Skin of body (tissue), 2 donors: ENCODE data around the gene MED13L. TPM values are rescaled to one million over a fixed set of nuclear protein-coding genes. Genes with fewer than 3 reads are reported as not detected.

Experiments used
- DNase-seq: peaks from one replicate; lab custom pipeline; 2025; lab: John Stamatoyannopoulos, UW
- total RNA-seq: library from RNA; depleted of rRNA; stranded (reverse); fragments of >200 nt; gene quantifications from one replicate; pipeline ENCODE4 v1.2.3, GENCODE V29; 2014

Gene MED13L
- total RNA-seq, 1 donor from 2014 or later: 171 TPM

GRCh38 chr12:116155383-116155782, 122.1 kb downstream of the MED13L start:
- DNase-seq: no peak

- DNase-seq: no peak
Observed at GRCh38 chr12:116153983-116154382, 123.5 kb downstream of the MED13L start.

- DNase-seq: no peak
Observed at GRCh38 chr12:116153113-116153512, 124.4 kb downstream of the MED13L start.

GRCh38 chr12:116152268-116152667, 125.2 kb downstream of the MED13L start:
- DNase-seq: no peak

- no peak for DNase-seq
Observed at GRCh38 chr12:116150452-116150851, 127.0 kb downstream of the MED13L start.

GRCh38 chr12:116150001-116150400, 127.5 kb downstream of the MED13L start:
- no peak for DNase-seq

- DNase-seq: no peak
Observed at GRCh38 chr12:116148844-116149243, 128.6 kb downstream of the MED13L start.

- no peak for DNase-seq
Observed at GRCh38 chr12:116146386-116146785, 131.1 kb downstream of the MED13L start.

- no peak for DNase-seq
Observed at GRCh38 chr12:116145451-116145850, 132.0 kb downstream of the MED13L start.

GRCh38 chr12:116144384-116144783, 133.1 kb downstream of the MED13L start:
- no peak for DNase-seq

- no peak for DNase-seq
Observed at GRCh38 chr12:116143909-116144308, 133.6 kb downstream of the MED13L start.

GRCh38 chr12:116142936-116143898, 134.3 kb downstream of the MED13L start:
- DNase-seq: peak; percentile 33

- no peak for DNase-seq
Observed at GRCh38 chr12:116141833-116142162, 135.7 kb downstream of the MED13L start.

GRCh38 chr12:116141110-116141832, 136.2 kb downstream of the MED13L start:
- peak; percentile 16 for DNase-seq

GRCh38 chr12:116140529-116140928, 137.0 kb downstream of the MED13L start:
- no peak for DNase-seq

GRCh38 chr12:116138781-116139180, 138.7 kb downstream of the MED13L start:
- no peak for DNase-seq

- DNase-seq: peak; percentile 63
Observed at GRCh38 chr12:116138364-116138763, 139.1 kb downstream of the MED13L start.

GRCh38 chr12:116137318-116137717, 140.2 kb downstream of the MED13L start:
- no peak for DNase-seq

- no peak for DNase-seq
Observed at GRCh38 chr12:116136340-116136739, 141.2 kb downstream of the MED13L start.

GRCh38 chr12:116135209-116135930, 142.1 kb downstream of the MED13L start:
- no peak for DNase-seq

GRCh38 chr12:116133636-116134214, 143.8 kb downstream of the MED13L start:
- DNase-seq: no peak
